Vagina (tissue), 2 donors: Measurements from ENCODE around the gene PTPRG. TPM values are rescaled to one million over a fixed set of nuclear protein-coding genes. Genes with fewer than 3 reads are reported as not detected.

Source experiments
- DNase-seq, 2 donors: peaks; one replicate each; pipeline ENCODE4 v3.0.0-alpha.2; 2017; ENCODE audit errors: extremely low spot score in 2 of 2
- H3K27ac ChIP-seq: fragments of 200-600 bp; sonication (generic); one replicate; pipeline ENCODE4 v1.5.1; 2019
- H3K27me3 ChIP-seq: fragments of 200-600 bp; sonication (generic); one replicate; pipeline ENCODE4 v1.5.1; 2019
- H3K36me3 ChIP-seq, 2 donors: fragments of 200-600 bp; sonication (generic); one replicate each; pipeline ENCODE4 v1.5.1; 2017 to 2019
- H3K4me1 ChIP-seq: fragments of 200-600 bp; sonication (generic); one replicate; pipeline ENCODE4 v1.5.1; 2019
- H3K4me3 ChIP-seq, 2 donors: fragments of 200-600 bp; sonication (generic); 1 replicate in 1 of 2; 2 replicates in 1 of 2; pipeline ENCODE4 v1.5.1; 2016 to 2019
- H3K9me3 ChIP-seq: fragments of 200-600 bp; sonication (generic); one replicate; pipeline ENCODE4 v1.5.1; 2019
- POLR2A ChIP-seq, 2 donors: fragments of 450-650 bp; IDR thresholded peaks; one replicate each; pipeline ENCODE4 v1.6.1; 2017; ENCODE audit warnings: antibody characterized with exemption in 2 of 2, mild to moderate bottlenecking in 2 of 2, moderate library complexity in 2 of 2
- POLR2AphosphoS5 ChIP-seq, 2 donors: sonication (generic); formaldehyde crosslinking; IDR thresholded peaks; one replicate each; pipeline ENCODE4 v1.9.0; 2017; ENCODE audit warnings: antibody characterized with exemption in 2 of 2, mild to moderate bottlenecking in 2 of 2, low read depth in 1 of 2; ENCODE audit not compliant: insufficient read depth in 1 of 2
- intact Hi-C: fragments of 100-400 bp; cut with DNase I; formaldehyde crosslinking; loops from one replicate; pipeline ENCODE4 v1.15.1; 2023
- total RNA-seq: library from RNA; depleted of rRNA; stranded (reverse); fragments of >200 nt; gene quantifications from one replicate; pipeline ENCODE4 v1.2.3, GENCODE V29; 2016
- TF ChIP-seq, protein P1 (sequence below), 3 experiments: fragments of 450-650 bp in 2 of 3; fragments of 200-600 bp in 1 of 3; sonication (generic) in 1 of 3; IDR thresholded peaks; one replicate each; pipeline ENCODE4 v1.5.1; 2017 to 2019; ENCODE audit warnings: antibody characterized with exemption in 3 of 3, mild to moderate bottlenecking in 2 of 3, moderate library complexity in 2 of 3

Gene PTPRG
- total RNA-seq, 1 donor from 2014 or later, result 47.6 TPM

DNA sequence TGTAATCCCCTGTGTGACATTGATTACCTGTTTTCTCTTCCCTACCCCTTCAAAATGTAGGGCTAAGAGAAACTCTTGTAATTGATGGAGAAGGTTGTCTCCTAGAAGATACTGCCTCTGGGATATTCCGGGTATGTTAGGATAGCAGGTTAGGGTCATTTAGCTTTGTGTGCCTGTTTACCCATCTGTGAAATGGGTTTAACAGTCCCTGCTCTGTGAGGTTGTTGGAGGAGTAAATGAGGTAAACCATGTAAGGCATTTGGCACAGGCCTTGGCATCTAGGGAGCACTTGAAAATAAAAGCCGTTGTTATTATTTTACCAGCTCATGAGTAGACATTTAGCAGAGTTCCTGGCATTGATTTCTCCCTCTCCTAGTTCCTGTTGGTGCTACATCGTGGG is 16.4 kb downstream of the PTPRG start:
- no peak for TF ChIP-seq POLR2A (IDR thresholded peaks at IDR 0.05)
- TF ChIP-seq, protein P1, sequence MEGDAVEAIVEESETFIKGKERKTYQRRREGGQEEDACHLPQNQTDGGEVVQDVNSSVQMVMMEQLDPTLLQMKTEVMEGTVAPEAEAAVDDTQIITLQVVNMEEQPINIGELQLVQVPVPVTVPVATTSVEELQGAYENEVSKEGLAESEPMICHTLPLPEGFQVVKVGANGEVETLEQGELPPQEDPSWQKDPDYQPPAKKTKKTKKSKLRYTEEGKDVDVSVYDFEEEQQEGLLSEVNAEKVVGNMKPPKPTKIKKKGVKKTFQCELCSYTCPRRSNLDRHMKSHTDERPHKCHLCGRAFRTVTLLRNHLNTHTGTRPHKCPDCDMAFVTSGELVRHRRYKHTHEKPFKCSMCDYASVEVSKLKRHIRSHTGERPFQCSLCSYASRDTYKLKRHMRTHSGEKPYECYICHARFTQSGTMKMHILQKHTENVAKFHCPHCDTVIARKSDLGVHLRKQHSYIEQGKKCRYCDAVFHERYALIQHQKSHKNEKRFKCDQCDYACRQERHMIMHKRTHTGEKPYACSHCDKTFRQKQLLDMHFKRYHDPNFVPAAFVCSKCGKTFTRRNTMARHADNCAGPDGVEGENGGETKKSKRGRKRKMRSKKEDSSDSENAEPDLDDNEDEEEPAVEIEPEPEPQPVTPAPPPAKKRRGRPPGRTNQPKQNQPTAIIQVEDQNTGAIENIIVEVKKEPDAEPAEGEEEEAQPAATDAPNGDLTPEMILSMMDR (IDR thresholded peaks at IDR 0.05), result no peak
- no peak for TF ChIP-seq POLR2AphosphoS5 (IDR thresholded peaks at IDR 0.05; ENCODE audit: insufficient read depth in 1 of 2, low read depth in 1 of 2)
- Histone ChIP-seq H3K4me3 (no peak overlapping the region), H3K36me3 (no peaks in the 10 kb centered on the region), H3K9me3 (no peaks in the 10 kb centered on the region), H3K27ac (no peak overlapping the region), H3K4me1 (peaks cover 12% of the 10 kb centered on the region), H3K27me3 (no peaks in the 10 kb centered on the region)
- DNase-seq, result no peak
- intact Hi-C loops, result no loop called here

DNA sequence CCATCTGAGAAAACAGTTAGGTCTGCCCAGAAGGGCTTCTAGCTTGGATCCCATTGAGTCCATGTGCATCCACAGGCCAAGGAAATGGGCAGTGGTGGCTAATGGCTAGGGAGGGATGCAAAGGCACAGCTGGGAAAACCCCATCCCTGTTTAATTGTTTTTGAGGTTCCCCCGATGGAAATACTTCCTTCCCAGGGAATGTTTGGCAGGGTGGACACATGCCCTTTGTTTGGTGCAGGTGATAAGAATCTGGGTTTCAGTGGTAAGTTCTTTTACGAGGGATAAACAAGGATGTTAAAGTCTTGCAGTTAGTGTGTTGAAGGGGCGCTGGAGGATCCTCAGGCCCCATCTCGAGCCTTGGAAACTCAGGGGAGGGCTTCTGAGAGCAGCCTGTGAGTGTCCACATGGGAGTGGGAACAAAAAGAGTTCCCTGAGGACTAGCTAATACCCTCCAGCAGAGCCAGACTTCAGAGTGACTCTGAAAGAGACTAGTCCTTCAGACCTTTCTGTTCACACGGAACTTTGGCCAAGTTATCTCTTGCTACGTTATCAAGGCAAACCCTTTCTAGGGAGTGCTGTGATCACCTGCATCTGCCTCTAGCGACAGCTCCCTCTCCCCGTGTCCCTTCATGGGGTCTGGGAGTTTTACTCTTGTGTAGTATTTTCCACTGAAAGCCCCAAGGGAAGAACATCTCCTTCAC is 17.4 kb downstream of the PTPRG start:
- intact Hi-C loops, result no loop called here
- no peak overlapping the region for H3K27ac ChIP-seq

DNA sequence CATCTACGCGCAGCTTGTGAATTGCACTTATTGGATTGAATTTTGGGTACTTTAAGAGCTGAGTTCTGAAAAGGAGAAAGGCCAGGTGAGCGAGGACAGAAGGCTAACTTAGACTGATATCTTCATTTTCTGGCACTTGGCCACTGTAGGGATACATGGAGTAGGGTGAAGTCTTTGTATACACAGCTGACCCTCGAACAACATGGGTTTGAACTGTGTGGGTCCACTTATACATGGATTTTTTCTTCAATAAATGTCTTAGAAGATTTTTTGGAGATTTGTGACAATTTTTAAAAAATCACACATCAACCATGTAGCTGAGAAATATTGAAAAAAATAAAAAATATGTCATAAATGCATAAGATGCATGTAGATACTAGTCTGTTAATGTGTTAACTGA is 18.3 kb downstream of the PTPRG start:
- intact Hi-C loops, result no loop called here
- TF ChIP-seq POLR2A (IDR thresholded peaks at IDR 0.05), result no peak
- no peak for TF ChIP-seq POLR2AphosphoS5 (IDR thresholded peaks at IDR 0.05; ENCODE audit: insufficient read depth in 1 of 2, low read depth in 1 of 2)
- TF ChIP-seq, protein P1 (IDR thresholded peaks at IDR 0.05), result no peak
- Histone ChIP-seq H3K36me3 (no peaks in the 10 kb centered on the region), H3K4me1 (peaks cover 12% of the 10 kb centered on the region), H3K4me3 (no peak overlapping the region), H3K9me3 (no peaks in the 10 kb centered on the region), H3K27me3 (no peaks in the 10 kb centered on the region), H3K27ac (no peak overlapping the region)
- no peak for DNase-seq

More for the DNA sequence above, 17.4 kb downstream of the PTPRG start:
- no peak overlapping the region for H3K4me3 ChIP-seq
- peaks cover 12% of the 10 kb centered on the region for H3K4me1 ChIP-seq
- no peaks in the 10 kb centered on the region for H3K36me3 ChIP-seq
- no peaks in the 10 kb centered on the region for H3K27me3 ChIP-seq
- no peak for DNase-seq
- H3K9me3 ChIP-seq, result no peaks in the 10 kb centered on the region
- TF ChIP-seq POLR2AphosphoS5 (IDR thresholded peaks at IDR 0.05; ENCODE audit: insufficient read depth in 1 of 2, low read depth in 1 of 2) (no peak), POLR2A (IDR thresholded peaks at IDR 0.05) (no peak)
- TF ChIP-seq, protein P1 (IDR thresholded peaks at IDR 0.05), result no peak

DNA sequence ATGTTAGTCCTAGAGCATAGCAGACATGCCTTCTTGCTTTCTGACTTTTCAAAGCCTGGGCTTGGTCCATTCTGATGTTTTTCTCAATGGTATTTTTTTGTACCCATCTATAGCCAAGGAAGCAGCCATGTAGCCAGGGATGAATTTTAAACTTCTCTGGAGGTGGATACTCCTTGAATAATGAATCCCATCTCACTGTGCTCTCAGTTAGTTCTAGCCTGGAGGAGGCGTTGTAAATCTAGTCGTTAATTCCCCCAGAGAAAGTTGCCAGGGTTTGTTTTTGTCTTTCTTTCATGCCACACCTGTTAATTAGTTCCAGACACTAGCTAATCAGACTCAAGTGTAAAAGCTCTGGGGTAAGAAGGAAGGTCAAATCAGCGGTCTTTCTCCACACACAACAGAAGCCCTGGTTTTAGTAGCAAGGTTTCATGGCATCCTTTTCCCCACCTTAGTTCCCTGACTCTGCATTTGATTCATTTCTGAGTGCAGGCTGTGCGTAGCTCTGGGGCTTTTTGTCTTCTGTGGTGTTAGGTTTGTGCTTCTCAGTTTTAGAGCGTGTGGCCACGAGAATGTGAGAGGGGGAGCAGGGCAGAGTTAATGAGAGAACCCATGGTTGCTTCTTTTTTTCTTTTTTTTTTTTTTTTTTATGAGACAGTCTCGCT is 19.7 kb downstream of the PTPRG start:
- Histone ChIP-seq H3K9me3 (no peaks in the 10 kb centered on the region), H3K4me3 (no peak overlapping the region), H3K36me3 (no peaks in the 10 kb centered on the region), H3K4me1 (peaks cover 11% of the 10 kb centered on the region), H3K27ac (no peak overlapping the region), H3K27me3 (no peaks in the 10 kb centered on the region)
- TF ChIP-seq POLR2AphosphoS5 (IDR thresholded peaks at IDR 0.05; ENCODE audit: insufficient read depth in 1 of 2, low read depth in 1 of 2), result no peak
- TF ChIP-seq, protein P1 (IDR thresholded peaks at IDR 0.05), result no peak
- no peak for TF ChIP-seq POLR2A (IDR thresholded peaks at IDR 0.05)
- intact Hi-C loops, result no loop called here
- DNase-seq, result no peak

DNA sequence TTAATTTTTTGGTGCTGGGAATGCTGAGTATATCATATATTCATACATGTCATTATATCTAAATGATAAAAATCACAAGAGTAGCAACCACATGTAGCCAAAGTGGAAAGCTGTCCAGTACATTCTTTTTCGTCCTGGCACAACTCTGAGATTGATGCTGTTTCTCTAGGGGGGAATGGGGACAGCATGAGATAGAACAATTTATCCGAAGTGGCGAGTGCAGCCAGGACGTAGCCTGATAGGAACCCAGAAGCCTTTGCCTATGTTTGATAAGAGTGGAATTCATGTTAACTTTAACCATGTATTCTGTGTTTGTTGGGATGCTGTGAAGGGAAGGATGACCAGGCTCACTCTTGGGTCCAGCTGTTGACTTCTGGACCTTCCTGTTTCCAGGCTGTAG is 20.9 kb downstream of the PTPRG start:
- Histone ChIP-seq H3K27me3 (no peaks in the 10 kb centered on the region), H3K4me3 (no peak overlapping the region), H3K27ac (no peak overlapping the region), H3K4me1 (peaks cover 6% of the 10 kb centered on the region), H3K36me3 (no peaks in the 10 kb centered on the region), H3K9me3 (no peaks in the 10 kb centered on the region)
- no peak for TF ChIP-seq POLR2AphosphoS5 (IDR thresholded peaks at IDR 0.05; ENCODE audit: insufficient read depth in 1 of 2, low read depth in 1 of 2)
- intact Hi-C loops, result no loop called here
- no peak for DNase-seq
